Thoracic aorta (tissue), 2 donors: ENCODE results near the gene COPZ1. TPM values are rescaled to one million over a fixed set of nuclear protein-coding genes. Genes with fewer than 3 reads are reported as not detected.

ENCODE experiments used
- ATAC-seq: fragments of 150-250 bp; one replicate; pipeline ENCODE4 v1.8.0; 2017; ENCODE audit warnings: low read depth; ENCODE audit not compliant: insufficient number of reproducible peaks, low FRiP score
- DNase-seq: peaks from one replicate; pipeline ENCODE4 v3.0.0-alpha.2; 2020; ENCODE audit warnings: low spot score
- H3K27ac ChIP-seq, 2 donors: fragments of 200-600 bp; sonication (generic); 1 replicate in 1 of 2; 2 replicates in 1 of 2; pipeline ENCODE4 v1.5.1; 2016; ENCODE audit warnings: mild to moderate bottlenecking in 2 of 2, moderate library complexity in 2 of 2
- H3K27me3 ChIP-seq: fragments of 200-600 bp; sonication (generic); replicated peaks from 2 replicates; pipeline ENCODE4 v1.6.0; 2016; ENCODE audit warnings: mild to moderate bottlenecking; ENCODE audit not compliant: insufficient read depth
- H3K36me3 ChIP-seq: fragments of 200-600 bp; sonication (generic); one replicate; pipeline ENCODE4 v1.5.1; 2016
- H3K4me1 ChIP-seq, 2 donors: fragments of 200-600 bp; sonication (generic); 1 replicate in 1 of 2; 2 replicates in 1 of 2; pipeline versions ENCODE4 v1.5.1 to v1.6.0; 2016; ENCODE audit warnings: low read depth in 2 of 2, mild to moderate bottlenecking in 1 of 2; ENCODE audit not compliant: control insufficient read depth in 1 of 2
- H3K4me3 ChIP-seq: fragments of 200-600 bp; sonication (generic); 2 replicates; pipeline ENCODE4 v1.5.1; 2016; ENCODE audit warnings: mild to moderate bottlenecking
- H3K9me3 ChIP-seq: fragments of 200-600 bp; sonication (generic); 2 replicates; pipeline ENCODE4 v1.5.1; 2016
- total RNA-seq, 2 donors: library from RNA; depleted of rRNA; stranded (reverse); fragments of >200 nt; gene quantifications; one replicate each; pipeline versions ENCODE4 v1.1.0 to v1.2.3, GENCODE V29; 2016
- TF ChIP-seq, protein P1 (sequence below): fragments of 200-600 bp; sonication (generic); IDR thresholded peaks from one replicate; pipeline ENCODE4 v1.5.1; 2019; ENCODE audit warnings: antibody characterized with exemption

The COPZ1 gene
- total RNA-seq, 2 donors from 2014 or later = 38.7 to 59.4 TPM

DNA sequence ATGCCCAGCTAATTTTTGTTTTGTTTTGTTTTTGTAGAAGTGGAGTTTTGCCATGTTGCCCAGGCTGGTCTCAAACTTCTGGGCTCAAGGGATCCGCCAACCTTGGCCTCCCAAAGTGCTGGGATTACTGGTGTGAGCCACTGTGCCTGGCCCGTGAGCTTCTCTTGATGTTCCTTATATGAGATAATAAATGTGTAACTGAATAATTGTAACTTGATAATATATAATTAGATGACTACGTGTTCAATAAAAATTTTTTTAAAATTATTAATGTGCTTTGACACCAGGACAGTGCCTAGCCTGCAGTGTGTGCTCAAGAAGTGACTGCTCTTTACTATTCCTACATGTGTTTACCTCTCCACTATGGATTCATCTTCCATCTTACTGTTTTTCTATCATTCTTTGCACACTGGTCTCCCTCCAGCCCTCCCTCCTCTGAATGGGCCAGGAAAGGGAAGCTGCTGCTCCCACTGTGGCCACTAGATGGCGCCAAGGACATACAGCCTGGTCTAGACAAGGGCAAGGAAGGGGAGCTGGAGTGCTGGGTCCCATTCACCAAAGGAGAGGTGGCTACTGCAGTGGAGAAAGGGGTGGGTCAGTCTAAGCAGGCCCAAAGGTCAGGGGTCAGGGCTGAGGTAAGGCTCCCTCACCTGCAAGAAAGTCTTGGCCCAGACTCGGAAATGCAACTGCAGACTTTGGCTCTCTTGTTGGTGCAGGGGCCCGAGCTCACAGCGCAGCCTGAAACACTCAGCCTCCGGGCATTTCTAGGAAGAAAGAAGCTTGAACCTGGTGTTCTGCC, 74.3 kb downstream of the COPZ1 start:
- H3K9me3 ChIP-seq = no peaks in the 10 kb centered on the region
- H3K36me3 ChIP-seq = peaks cover 96% of the 10 kb centered on the region
- ATAC-seq (peak; percentile 77), DNase-seq (no peak)
- H3K4me1 ChIP-seq = no peaks in the 10 kb centered on the region
- no peak overlapping the region for H3K4me3 ChIP-seq
- TF ChIP-seq, protein P1, sequence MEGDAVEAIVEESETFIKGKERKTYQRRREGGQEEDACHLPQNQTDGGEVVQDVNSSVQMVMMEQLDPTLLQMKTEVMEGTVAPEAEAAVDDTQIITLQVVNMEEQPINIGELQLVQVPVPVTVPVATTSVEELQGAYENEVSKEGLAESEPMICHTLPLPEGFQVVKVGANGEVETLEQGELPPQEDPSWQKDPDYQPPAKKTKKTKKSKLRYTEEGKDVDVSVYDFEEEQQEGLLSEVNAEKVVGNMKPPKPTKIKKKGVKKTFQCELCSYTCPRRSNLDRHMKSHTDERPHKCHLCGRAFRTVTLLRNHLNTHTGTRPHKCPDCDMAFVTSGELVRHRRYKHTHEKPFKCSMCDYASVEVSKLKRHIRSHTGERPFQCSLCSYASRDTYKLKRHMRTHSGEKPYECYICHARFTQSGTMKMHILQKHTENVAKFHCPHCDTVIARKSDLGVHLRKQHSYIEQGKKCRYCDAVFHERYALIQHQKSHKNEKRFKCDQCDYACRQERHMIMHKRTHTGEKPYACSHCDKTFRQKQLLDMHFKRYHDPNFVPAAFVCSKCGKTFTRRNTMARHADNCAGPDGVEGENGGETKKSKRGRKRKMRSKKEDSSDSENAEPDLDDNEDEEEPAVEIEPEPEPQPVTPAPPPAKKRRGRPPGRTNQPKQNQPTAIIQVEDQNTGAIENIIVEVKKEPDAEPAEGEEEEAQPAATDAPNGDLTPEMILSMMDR = peak; percentile 96
- no peak overlapping the region for H3K27ac ChIP-seq
- H3K27me3 ChIP-seq = no peaks in the 10 kb centered on the region

DNA sequence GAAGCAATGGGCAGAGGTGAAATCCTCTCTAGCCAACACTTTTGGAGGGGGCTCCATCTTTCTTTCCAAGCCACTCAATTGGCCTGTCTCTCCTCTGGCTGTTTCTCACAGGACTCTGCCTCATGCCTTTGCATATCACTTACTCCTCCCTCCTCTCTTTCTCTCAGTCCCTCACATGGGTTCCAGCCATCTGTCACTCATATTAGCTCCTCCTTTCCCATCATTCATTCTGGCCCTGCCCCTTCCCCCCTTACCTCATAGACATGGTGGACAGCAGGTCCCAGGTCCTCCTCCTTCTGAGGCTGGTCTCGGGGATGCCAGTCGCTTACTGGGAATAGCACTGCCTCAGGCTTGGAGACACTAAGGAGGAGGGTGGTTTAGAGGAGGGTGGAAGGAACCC, 76.2 kb downstream of the COPZ1 start:
- H3K27ac ChIP-seq = no peak overlapping the region
- no peaks in the 10 kb centered on the region for H3K27me3 ChIP-seq
- H3K4me1 ChIP-seq = no peaks in the 10 kb centered on the region

More for the DNA sequence above, 76.2 kb downstream of the COPZ1 start:
- H3K36me3 ChIP-seq = peaks cover 98% of the 10 kb centered on the region
- H3K9me3 ChIP-seq = no peaks in the 10 kb centered on the region
- TF ChIP-seq, protein P1 = no peak
- no peak overlapping the region for H3K4me3 ChIP-seq
- ATAC-seq (no peak), DNase-seq (no peak)

Other genes starting within 250 kb of the COPZ1 start
- 10 to 100 TPM; 29.4 to 39.3 TPM for gene SMUG1, start 136.1 kb upstream of the COPZ1 start, total RNA-seq
- gene CBX5, start 45.0 kb upstream of the COPZ1 start, total RNA-seq = 10 to 100 TPM; 37.6 to 52.7 TPM
- 100 to 1,000 TPM; 219 to 695 TPM for gene HNRNPA1, start 44.4 kb upstream of the COPZ1 start, total RNA-seq
- 1 to 10 TPM in 1 of 2 donors, not detected in 1; 1.8 TPM for gene NFE2, start 24.1 kb upstream of the COPZ1 start, total RNA-seq
- 1 to 10 TPM in 1 of 2 donors, under 1 TPM in 1; 0.95 to 2.3 TPM for gene GPR84, start 39.4 kb downstream of the COPZ1 start, total RNA-seq
- 10 to 100 TPM in 1 of 2 donors, 1 to 10 TPM in 1; 7.4 to 19.0 TPM for gene ZNF385A, start 59.6 kb downstream of the COPZ1 start, total RNA-seq
- 100 to 1,000 TPM; 752 to 847 TPM for gene ITGA5, start 94.1 kb downstream of the COPZ1 start, total RNA-seq
- gene GTSF1, start 148.5 kb downstream of the COPZ1 start, total RNA-seq = not detected
- 10 to 100 TPM; 29.6 to 41.3 TPM for gene NCKAP1L, start 172.6 kb downstream of the COPZ1 start, total RNA-seq
- gene PDE1B, start 224.5 kb downstream of the COPZ1 start, total RNA-seq = 10 to 100 TPM; 35.5 to 39.2 TPM